ENCODE results near the gene ACTR2.

ACTR2 gene

GRCh38 chr2:65279756-65280155 lies 52.1 kb downstream of the ACTR2 start:
- no peak for DNase-seq (ENCODE audit: low read depth)

- no peak for DNase-seq (ENCODE audit: low read depth)
Measured at GRCh38 chr2:65281627-65282351, 54.2 kb downstream of the ACTR2 start.

- no peak for DNase-seq (ENCODE audit: low read depth)
Measured at GRCh38 chr2:65282477-65283053, 54.9 kb downstream of the ACTR2 start.

GRCh38 chr2:65287364-65287763 lies 59.7 kb downstream of the ACTR2 start:
- DNase-seq (ENCODE audit: low read depth): no peak

GRCh38 chr2:65291216-65292105 lies 63.8 kb downstream of the ACTR2 start:
- no peak for DNase-seq (ENCODE audit: low read depth)

- no peak for DNase-seq (ENCODE audit: low read depth)
Measured at GRCh38 chr2:65292106-65292400, 64.4 kb downstream of the ACTR2 start.

GRCh38 chr2:65292461-65293011 lies 64.9 kb downstream of the ACTR2 start:
- no peak for DNase-seq (ENCODE audit: low read depth)

- no peak for DNase-seq (ENCODE audit: low read depth)
Measured at GRCh38 chr2:65293376-65293775, 65.7 kb downstream of the ACTR2 start.

GRCh38 chr2:65294136-65294535 lies 66.5 kb downstream of the ACTR2 start:
- no peak for DNase-seq (ENCODE audit: low read depth)

- DNase-seq (ENCODE audit: low read depth): no peak
Measured at GRCh38 chr2:65294701-65295100, 67.1 kb downstream of the ACTR2 start.

GRCh38 chr2:65296971-65297370 lies 69.3 kb downstream of the ACTR2 start:
- no peak for DNase-seq (ENCODE audit: low read depth)

- DNase-seq (ENCODE audit: low read depth): no peak
Measured at GRCh38 chr2:65297544-65297943, 69.9 kb downstream of the ACTR2 start.

GRCh38 chr2:65298089-65298488 lies 70.5 kb downstream of the ACTR2 start:
- no peak for DNase-seq (ENCODE audit: low read depth)

GRCh38 chr2:65299246-65299645 lies 71.6 kb downstream of the ACTR2 start:
- DNase-seq (ENCODE audit: low read depth): no peak

GRCh38 chr2:65300134-65300760 lies 72.6 kb downstream of the ACTR2 start:
- no peak for DNase-seq (ENCODE audit: low read depth)

GRCh38 chr2:65300761-65301711 lies 73.4 kb downstream of the ACTR2 start:
- DNase-seq (ENCODE audit: low read depth): peak; percentile 37

- DNase-seq (ENCODE audit: low read depth): no peak
Measured at GRCh38 chr2:65305934-65306333, 78.3 kb downstream of the ACTR2 start.

GRCh38 chr2:65309699-65310098 lies 82.1 kb downstream of the ACTR2 start:
- DNase-seq (ENCODE audit: low read depth): no peak

- no peak for DNase-seq (ENCODE audit: low read depth)
Measured at GRCh38 chr2:65311049-65311448, 83.4 kb downstream of the ACTR2 start.

- DNase-seq (ENCODE audit: low read depth): no peak
Measured at GRCh38 chr2:65311596-65311995, 84.0 kb downstream of the ACTR2 start.

Measured in T follicular helper cell (primary cell).